GM18861 (cell line): ENCODE measurements around the gene ABTB2.

ENCODE experiments used
- ATAC-seq: cut with Tn5 transposase; IDR thresholded peaks from one replicate; pipeline ENCODE4 v1.9.1; 2021; ENCODE audit not compliant: unreplicated experiment

Gene ABTB2

DNA sequence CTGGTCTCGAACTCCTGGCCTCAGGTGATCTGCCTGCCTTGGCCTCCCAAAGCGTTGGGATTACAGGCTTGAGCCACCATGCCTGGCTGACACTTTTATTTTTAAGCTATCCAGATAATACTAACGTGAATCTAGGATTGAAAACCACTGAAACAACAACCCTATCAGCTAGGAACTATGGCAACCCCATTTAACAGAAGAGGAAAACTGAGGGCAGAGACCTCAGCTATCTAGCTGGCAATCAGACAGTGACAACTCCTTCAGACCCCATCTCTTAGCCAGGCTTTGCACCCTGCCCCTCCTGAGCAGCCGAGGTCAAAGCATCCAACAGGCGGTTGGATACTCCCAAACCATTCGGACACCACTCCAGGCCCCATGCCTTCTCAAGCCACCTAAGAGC lies 14.1 kb downstream of the ABTB2 start:
- no peak for ATAC-seq

- no peak for ATAC-seq
Observed at GRCh38 chr11:34343153-34343552, 14.7 kb downstream of the ABTB2 start.

GRCh38 chr11:34341931-34342533 lies 15.8 kb downstream of the ABTB2 start:
- ATAC-seq = no peak

- ATAC-seq = no peak
Observed at GRCh38 chr11:34341096-34341495, 16.7 kb downstream of the ABTB2 start.

GRCh38 chr11:34340653-34341052 lies 17.2 kb downstream of the ABTB2 start:
- ATAC-seq = no peak

- ATAC-seq = peak; percentile 87
Observed at GRCh38 chr11:34339149-34340064, 18.4 kb downstream of the ABTB2 start.

DNA sequence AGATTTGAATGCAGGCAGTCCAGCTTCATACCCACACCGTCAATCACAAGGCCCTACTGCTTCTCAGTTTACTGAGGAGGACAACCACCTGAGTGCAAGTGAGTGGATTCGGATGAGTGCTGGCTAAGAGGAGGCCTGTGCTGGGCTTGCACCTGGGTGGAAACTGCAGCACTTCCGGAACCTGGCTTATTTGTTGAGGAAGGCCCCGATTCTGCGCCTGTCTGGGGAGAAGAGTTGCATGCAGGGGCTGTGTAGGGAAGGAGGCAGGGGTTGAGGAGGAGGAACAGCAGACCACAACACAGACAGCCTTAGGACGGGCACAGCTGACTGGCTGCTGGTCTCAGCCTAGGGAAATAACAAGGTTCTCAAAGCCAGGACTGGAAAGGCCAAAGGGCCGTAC lies 20.8 kb downstream of the ABTB2 start:
- no peak for ATAC-seq

- no peak for ATAC-seq
Observed at GRCh38 chr11:34335801-34336200, 22.0 kb downstream of the ABTB2 start.

GRCh38 chr11:34335331-34335730 lies 22.5 kb downstream of the ABTB2 start:
- ATAC-seq = peak; percentile 39

GRCh38 chr11:34333787-34334186 lies 24.0 kb downstream of the ABTB2 start:
- ATAC-seq = no peak

- no peak for ATAC-seq
Observed at GRCh38 chr11:34332524-34332923, 25.3 kb downstream of the ABTB2 start.

DNA sequence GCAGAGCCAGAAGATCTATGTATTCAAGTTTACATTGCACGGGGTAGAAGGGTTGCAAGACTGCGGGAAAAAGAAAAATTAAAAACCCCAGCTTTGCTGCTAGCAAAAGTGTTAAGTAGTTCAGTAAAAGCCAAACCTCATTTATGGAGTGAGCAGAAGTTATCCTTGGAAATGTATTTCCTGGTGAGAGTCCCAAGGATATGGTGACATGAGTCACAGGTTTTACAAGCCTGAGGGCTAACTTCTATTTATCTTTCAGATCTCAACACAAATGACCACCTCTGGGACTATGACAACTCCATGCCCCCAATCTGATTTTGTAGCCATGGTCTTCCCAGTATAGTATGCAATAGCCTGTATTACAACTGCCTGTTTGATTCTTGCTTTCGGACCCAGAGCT lies 26.1 kb downstream of the ABTB2 start:
- ATAC-seq = no peak

DNA sequence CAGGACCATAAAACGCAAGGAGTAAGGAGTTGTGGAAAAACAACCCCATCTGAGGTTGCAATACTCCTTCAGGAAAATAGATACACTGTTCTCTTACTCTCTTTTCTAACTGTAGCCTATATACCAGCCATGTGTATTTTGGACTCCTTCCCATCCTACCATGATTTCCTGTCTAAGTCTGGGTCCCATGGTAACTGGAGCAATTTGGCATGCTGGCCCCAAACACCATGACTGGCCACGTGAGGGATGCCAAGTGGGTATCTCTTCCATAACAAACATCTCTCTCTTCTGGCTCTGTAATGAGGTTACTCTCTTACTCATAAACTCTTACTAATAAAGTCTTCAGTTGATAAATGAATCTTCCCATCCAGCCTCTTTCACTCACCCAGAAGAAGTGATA lies 26.5 kb downstream of the ABTB2 start:
- no peak for ATAC-seq

DNA sequence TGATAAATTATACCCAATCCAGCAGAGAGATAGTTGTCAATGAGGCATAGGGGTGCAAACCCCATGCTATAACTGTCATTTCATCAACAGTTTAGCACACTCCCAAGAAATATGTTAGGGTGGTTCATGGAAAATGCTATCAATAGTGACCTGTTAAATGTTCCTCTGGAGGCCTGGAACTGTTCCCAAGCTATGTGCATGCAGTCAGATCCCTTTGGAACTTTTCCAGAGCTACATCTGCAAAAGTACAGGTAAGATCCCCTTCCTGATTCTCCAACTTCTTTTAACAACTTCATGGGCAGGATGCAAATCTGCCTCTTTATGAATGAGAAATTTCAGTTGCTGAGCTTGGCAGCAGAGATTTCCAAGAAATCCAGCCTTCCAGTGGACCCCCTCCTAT lies 27.2 kb downstream of the ABTB2 start:
- ATAC-seq = no peak

- no peak for ATAC-seq
Observed at GRCh38 chr11:34329876-34330275, 27.9 kb downstream of the ABTB2 start.

- no peak for ATAC-seq
Observed at GRCh38 chr11:34328632-34328910, 29.2 kb downstream of the ABTB2 start.

- no peak for ATAC-seq
Observed at GRCh38 chr11:34327804-34328631, 29.8 kb downstream of the ABTB2 start.

DNA sequence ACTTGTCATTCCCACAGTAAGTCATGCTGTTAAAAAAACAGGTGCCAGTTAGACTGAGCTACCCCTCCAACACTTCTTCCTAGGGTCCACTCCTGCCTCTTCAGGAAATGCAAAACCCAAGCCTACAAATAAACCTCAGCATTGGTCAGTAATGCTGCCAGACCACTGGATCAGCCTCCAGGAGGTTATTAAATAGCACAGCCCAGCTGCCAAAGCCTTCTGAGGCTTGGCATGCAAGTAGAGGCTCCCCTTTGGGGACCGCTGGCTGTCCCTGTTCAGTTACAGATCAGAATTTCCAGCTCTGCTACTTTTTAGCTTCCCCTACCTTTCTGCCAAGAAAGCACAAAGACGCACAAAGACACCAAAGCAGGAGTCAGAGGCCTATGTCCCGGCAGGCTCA lies 33.3 kb downstream of the ABTB2 start:
- no peak for ATAC-seq

- ATAC-seq = no peak
Observed at GRCh38 chr11:34323601-34324000, 34.2 kb downstream of the ABTB2 start.

DNA sequence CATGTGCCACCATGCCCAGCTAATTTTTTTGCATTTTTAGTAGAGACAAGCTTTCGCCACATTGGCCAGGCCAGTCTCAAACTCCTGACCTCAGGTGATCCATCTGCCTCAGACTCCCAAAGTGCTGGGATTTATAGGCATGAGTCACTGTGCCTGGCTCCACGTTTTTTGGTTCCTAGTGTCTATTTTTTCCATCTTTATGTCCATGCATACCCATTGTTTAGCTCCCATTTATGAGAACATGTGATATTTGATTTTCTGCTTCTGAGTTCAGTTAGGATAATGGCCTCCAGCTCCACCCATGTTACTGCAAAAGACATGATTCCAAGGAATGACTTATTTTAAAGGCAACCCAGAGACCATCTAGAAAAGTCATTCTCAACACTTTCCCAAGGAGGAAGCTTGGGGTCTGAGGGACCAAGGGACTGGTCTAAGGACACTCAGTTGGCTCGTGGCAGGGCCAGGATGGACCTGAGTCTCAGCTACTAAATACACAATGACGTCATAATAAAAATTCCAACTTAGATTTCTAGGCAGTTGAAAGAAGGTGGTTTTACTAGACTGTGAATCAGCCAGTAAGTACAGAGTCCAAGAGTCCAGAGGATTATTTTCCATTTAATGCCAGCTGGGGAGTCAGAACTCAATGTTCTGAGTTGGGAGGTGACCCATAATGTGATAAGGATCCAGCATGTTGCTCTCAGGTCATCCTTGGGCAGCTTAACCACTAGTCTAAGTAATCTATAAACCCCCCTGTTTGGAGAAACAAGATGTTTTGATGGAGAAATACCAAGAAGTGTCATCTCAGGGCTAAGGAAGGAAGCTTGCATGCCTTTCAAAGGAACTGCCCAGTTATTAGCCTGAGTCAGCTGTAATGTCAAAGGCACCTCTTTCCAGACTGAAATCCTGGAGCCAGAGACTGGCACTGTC lies 39.4 kb downstream of the ABTB2 start:
- no peak for ATAC-seq

DNA sequence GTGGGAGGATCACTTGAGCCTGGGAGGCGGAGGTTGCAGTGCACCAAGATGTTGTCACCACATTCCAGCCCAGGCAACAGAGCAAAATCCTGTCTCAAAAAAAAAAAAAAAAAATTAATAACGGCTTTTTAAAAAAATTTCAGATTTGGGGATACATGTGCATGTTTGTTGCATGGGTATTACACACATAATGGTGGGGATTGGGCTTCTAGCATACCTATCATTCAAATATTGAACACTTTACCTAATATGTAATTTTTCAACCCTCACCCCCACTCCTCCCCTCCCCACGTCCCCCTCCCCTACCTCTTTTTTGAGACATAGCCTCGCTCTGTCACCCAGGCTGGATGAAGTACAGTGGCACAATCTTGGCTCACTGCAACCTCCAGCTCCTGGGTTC lies 40.1 kb downstream of the ABTB2 start:
- ATAC-seq = no peak
